ENCODE measurements around the gene TNRC18.

Gene TNRC18

GRCh38 chr7:5428478-5429252, 5.0 kb upstream of the TNRC18 start:
- no peak for DNase-seq (ENCODE audit: low read depth)

- no peak for DNase-seq (ENCODE audit: low read depth)
Observed at GRCh38 chr7:5426226-5426475, 2.5 kb upstream of the TNRC18 start.

DNA sequence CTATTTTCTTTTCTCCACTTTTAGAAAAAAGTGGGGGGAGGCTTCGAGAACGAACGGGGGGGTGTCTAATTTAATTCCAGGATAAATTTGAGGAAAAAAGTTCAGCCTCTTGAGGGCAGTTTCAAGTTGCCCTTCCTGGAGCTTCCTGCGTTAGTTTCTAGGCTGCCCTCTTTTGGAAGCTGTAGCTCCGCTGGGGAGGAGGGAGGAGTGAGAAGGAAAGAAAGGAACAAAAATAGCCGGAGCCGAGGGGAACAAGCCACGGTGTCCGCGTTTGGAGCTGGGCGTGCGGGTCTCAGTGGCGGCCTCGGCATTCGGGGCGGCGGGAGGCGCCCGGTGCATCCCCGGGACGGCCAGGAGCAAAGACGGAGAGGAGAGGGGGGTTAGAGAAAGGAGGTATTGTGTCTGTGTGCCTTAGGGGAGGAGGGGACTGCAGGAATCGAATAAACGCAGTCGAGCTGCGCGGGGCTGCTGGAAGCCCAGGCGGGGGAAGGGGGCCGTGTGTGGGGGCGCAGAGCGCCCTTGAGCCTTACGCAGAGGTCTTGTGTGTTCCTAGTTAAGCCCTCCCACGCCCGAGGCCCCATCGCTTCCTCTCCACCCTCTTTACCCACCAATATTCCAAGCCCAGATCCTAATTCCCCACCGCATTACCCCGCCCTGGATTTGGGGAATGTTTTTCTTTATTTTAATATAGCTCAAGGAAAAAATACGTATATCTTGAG, 2.0 kb upstream of the TNRC18 start:
- no peak for DNase-seq (ENCODE audit: low read depth)

DNA sequence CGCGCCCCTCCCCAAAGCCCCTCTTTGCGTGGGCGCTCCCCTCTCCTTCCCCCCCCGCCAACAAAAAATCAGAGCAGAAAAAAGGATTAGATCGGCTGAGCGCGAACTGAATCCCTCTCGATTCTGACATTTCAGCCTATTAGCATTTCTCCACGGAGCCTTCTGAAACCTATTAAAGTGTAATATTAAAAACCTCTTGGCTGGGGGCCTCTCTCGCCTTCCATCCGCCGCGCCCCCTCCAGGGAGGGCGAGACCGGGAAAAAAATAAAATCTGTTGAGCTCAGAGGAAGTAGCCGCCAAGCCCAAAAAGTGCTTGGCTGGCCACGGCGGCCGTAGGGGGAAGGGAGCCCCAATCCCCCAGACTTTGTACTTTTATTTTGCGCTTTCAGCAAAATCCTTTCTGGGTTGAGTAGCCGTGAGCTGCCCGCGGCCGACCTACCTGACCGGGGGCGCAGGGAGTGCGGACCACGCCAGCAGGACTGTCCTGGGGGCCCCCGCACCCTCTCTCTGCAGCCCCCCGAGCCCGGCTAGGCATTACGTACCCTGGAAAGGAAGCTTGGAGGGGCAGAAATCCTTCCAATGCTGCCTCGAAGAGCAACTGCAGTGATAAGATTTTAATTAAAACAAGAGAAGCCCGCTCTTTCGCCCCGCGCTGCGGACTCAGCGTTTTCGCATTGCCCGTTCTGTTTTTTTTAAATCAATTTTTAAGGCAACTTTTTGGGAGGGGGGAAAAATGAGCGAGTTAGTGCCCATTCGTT, 1.3 kb upstream of the TNRC18 start:
- DNase-seq (ENCODE audit: low read depth), result no peak

GRCh38 chr7:5423976-5424748, 528 bp upstream of the TNRC18 start:
- peak; percentile 28 for DNase-seq (ENCODE audit: low read depth)

DNA sequence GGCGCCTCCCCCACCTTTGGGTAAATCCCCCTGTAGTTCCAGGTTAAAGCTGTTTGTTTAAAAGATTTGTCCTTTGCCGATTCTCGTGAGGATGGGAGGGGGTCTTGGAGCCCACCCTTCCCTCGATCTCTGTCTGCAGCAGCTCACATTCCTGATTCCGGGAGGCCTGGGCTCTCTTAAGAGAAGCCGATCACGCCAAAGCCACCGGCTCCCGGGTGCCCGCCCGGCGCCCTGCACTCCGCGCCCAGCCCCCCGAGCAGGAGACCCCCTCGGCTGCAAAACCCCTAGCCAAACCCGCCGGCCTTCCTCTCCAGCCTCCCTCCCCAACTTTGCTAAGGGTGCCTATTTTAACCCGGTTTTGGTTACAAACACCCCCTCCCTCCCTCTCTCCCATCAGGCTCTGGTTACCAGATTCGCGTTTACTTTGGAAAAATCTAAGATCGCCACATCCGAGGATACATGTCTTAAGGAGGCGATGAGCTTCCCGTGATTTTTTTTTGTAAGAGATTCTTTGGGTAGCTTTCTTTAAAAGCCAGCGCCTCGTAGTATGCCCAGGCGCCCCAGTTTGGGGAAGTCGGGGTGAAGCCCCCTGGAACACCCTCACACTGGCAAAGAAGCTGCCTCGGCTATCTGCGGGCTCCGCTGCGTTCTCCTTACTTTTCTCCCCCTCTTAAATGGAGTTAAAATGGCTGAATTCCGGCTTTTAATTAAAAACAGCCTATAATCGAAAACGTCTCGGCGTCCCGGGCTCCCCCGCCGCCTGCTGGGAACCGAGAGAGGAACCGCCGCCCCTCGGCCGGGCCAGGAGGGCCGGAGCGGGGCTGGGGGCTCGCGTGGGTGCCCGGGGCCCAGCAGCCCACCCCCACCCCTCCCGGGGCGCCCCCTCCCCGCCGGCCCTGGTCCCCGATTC, 983 bp downstream of the TNRC18 start:
- DNase-seq (ENCODE audit: low read depth), result no peak

DNA sequence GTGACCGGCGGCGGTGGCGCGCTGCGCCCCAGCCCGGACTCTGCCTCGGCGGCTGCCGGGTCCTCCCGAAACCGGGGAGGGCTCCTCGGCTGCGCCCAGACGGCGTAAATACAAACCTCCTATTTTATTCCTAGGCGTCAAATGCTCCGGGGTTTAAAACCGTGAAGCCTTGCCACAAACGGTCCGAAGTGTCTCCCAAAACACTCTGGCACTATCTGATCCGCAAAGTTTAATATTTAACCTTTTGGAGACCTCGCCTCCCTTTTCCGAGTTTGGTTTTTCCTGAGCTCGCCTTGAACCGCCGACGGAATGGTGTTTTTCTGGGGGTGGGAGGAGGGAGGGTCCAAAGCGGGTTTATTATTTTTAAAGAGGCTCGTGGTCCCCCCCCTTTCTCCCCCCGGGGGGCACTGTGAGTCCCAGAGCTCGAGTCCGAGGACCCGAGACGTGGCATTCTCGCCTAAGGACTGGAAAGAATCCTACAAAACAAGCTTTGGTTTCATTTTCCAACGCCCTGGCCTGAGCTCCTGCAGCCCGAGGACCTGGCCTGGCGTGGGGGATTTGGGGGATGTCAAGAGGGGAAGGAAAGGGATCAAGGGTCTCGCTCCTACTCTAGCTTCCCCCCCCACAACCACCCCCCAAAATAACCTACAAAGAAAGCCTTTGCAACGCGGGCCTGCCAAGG, 1.8 kb downstream of the TNRC18 start:
- no peak for DNase-seq (ENCODE audit: low read depth)

GRCh38 chr7:5420881-5421713, 2.5 kb downstream of the TNRC18 start:
- DNase-seq (ENCODE audit: low read depth), result no peak

GRCh38 chr7:5420067-5420880, 3.4 kb downstream of the TNRC18 start:
- no peak for DNase-seq (ENCODE audit: low read depth)

GRCh38 chr7:5419539-5420066, 4.0 kb downstream of the TNRC18 start:
- DNase-seq (ENCODE audit: low read depth), result no peak

DNA sequence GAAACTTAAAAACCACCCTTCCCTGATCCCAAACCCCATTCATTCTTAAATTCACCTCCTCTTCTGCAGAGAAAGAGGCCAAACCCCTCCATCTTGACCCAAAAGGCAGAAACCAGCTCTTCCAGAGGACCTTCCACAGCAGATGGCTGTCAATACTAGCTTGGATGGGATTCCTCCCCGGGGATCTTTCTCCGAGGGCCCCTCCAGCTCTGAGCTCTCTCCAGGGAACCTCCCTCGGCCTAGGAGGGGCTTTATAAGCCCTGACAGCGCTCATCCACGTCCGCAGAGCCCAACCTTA, 5.4 kb downstream of the TNRC18 start:
- DNase-seq (ENCODE audit: low read depth), result no peak

GRCh38 chr7:5417106-5418071, 6.2 kb downstream of the TNRC18 start:
- no peak for DNase-seq (ENCODE audit: low read depth)

DNA sequence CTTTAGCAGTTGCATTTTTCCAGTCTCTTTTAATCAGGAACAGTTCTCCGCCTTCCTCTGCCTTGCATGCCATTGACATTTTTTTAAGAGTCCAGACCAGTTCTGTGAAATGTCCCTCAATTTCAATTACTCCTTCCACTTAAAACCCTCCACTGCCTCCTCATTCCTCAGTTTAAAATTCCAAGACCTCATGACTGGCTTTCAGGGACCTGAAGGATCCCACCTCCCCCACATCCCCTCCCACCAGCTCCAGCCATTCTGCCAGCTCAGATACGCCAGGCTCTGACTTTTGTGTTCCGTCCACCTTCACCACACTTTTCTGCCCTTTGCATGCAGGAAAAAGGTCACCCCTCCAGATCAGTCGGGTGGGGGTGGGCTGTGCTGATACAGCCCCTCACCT, 8.7 kb downstream of the TNRC18 start:
- no peak for DNase-seq (ENCODE audit: low read depth)

- DNase-seq (ENCODE audit: low read depth), result no peak
Observed at GRCh38 chr7:5413449-5413786, 10.2 kb downstream of the TNRC18 start.

DNA sequence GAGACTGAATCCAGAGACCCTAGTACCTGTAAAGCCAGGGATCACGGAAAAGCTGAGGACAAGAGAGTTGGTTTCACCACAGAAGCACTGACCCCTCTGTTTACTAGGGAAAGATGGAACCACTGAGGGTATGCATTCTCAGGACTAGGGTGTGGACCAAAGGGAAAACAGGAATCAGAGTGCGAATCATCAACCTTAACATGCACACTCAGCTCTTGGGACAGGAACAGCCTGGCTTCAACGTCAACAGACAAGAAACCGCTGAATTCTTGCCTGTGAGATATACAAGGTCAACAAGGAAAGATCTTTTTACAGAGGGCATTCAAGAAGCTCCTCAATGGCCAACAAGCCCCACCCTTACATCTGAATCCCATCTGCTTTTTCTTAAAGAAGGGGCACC, 14.9 kb downstream of the TNRC18 start:
- DNase-seq (ENCODE audit: low read depth), result no peak

DNA sequence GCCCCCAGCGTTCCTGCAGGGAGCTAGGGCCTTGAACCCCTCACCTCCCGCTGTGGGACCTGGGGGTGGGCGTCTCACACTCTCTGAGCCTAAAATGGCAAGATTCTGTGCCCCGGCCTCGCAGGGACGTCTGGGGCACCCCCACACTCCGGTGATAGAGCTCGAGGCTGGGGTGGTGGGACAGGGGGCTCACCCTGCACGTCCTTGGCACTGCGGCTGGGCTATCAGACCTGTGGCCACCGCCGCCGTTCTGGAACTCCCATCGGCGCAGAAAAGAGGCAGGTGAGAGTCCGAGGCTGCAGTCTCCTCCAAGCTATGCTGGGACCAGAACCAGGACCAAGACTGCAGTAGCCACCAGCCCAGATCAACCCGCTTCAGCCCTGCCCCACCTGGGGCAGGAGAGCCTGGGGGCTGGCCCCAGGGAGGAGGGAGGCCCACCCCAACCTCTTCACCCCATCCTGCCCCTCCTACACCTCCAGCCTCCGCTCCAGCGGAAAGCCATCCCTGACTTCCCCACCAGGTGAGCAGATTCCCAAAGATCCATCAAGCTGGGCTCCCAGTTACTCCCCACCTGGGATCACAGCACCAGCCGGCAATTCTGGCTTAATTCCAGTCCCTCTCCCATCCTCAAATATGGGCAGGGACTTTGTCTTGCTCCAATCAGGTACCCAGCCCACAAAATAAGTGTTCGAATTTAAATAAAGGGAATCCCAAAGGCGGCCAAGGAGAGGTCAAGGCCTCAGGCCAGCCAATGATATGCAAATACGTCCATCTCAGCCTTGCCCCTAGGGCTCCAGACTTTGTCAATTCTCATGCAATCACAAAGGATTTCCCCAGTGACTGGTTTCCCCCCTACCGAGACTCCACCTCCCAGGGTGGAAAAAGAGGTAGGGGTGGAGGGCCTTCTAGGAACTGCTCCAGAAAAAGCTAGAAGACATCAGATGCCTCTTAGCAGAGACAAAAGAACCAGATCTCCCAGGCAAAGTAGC, 16.4 kb downstream of the TNRC18 start:
- no peak for DNase-seq (ENCODE audit: low read depth)

GRCh38 chr7:5404421-5404826, 19.2 kb downstream of the TNRC18 start:
- DNase-seq (ENCODE audit: low read depth), result no peak

Data from stimulated activated CD8-positive, alpha-beta memory T cell treated with anti-CD3 and anti-CD28 coated beads, Interleukin-12 subunit alpha, Interleukin-12 subunit beta, amount 100 ng/mL, for 4 hours (primary cell).